ENCODE measurements around the gene MLLT1. TPM values are rescaled to one million over a fixed set of nuclear protein-coding genes. Genes with fewer than 3 reads are reported as not detected.

MLLT1 gene
- total RNA-seq, 1 experiment from 2014 or later: 58.3 TPM

- no peaks in the 10 kb centered on the region for H3K36me3 ChIP-seq (ENCODE audit: control insufficient read depth, insufficient read depth, low read length)
- no peak for DNase-seq (ENCODE audit: low read depth, low spot score)
- ChIA-PET CTCF (no interaction called here), POLR2A (no interaction called here)
- H3K9me3 ChIP-seq (ENCODE audit: control insufficient read depth, insufficient read depth, low read depth, low read length): no peaks in the 10 kb centered on the region
- H3K4me1 ChIP-seq (ENCODE audit: control insufficient read depth, insufficient read depth, low read length): no peaks in the 10 kb centered on the region
- in situ Hi-C loops (cut with HindIII; ENCODE audit: low pct_unique_long_range_greater_than_20kb, low sequenced_read_pairs) (no loop called here), intact Hi-C loops (cut with micrococcal nuclease; ENCODE audit: unreplicated experiment) (no loop called here)
- H3K27ac ChIP-seq (ENCODE audit: low read length): no peak overlapping the region
- no peaks in the 10 kb centered on the region for H3K27me3 ChIP-seq (ENCODE audit: control insufficient read depth, insufficient read depth, low read length)
- no peak overlapping the region for H3K4me3 ChIP-seq (ENCODE audit: low read depth in 2 of 2, low read length in 2 of 2)
- TF ChIP-seq SIN3A (IDR thresholded peaks at IDR 0.05; ENCODE audit: borderline replicate concordance, insufficient read depth, low read depth, low read length): no peak
- TF ChIP-seq REST (IDR thresholded peaks at IDR 0.05; ENCODE audit: insufficient read depth in 1 of 2, low read depth in 2 of 2, low read length in 1 of 2): no peak
- TF ChIP-seq POLR2AphosphoS5 (IDR thresholded peaks at IDR 0.05; ENCODE audit: low read depth, low read length): no peak
- no peak for TF ChIP-seq TCF7L2 (IDR thresholded peaks at IDR 0.05; ENCODE audit: low read depth, low read length)
- TF ChIP-seq, protein P1, sequence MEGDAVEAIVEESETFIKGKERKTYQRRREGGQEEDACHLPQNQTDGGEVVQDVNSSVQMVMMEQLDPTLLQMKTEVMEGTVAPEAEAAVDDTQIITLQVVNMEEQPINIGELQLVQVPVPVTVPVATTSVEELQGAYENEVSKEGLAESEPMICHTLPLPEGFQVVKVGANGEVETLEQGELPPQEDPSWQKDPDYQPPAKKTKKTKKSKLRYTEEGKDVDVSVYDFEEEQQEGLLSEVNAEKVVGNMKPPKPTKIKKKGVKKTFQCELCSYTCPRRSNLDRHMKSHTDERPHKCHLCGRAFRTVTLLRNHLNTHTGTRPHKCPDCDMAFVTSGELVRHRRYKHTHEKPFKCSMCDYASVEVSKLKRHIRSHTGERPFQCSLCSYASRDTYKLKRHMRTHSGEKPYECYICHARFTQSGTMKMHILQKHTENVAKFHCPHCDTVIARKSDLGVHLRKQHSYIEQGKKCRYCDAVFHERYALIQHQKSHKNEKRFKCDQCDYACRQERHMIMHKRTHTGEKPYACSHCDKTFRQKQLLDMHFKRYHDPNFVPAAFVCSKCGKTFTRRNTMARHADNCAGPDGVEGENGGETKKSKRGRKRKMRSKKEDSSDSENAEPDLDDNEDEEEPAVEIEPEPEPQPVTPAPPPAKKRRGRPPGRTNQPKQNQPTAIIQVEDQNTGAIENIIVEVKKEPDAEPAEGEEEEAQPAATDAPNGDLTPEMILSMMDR (IDR thresholded peaks at IDR 0.05): no peak
- no peak for ATAC-seq
- no TSS peak for BruUV-seq (replicated peaks)
Observed at GRCh38 chr19:6236310-6237291, 43.2 kb downstream of the MLLT1 start.

DNA sequence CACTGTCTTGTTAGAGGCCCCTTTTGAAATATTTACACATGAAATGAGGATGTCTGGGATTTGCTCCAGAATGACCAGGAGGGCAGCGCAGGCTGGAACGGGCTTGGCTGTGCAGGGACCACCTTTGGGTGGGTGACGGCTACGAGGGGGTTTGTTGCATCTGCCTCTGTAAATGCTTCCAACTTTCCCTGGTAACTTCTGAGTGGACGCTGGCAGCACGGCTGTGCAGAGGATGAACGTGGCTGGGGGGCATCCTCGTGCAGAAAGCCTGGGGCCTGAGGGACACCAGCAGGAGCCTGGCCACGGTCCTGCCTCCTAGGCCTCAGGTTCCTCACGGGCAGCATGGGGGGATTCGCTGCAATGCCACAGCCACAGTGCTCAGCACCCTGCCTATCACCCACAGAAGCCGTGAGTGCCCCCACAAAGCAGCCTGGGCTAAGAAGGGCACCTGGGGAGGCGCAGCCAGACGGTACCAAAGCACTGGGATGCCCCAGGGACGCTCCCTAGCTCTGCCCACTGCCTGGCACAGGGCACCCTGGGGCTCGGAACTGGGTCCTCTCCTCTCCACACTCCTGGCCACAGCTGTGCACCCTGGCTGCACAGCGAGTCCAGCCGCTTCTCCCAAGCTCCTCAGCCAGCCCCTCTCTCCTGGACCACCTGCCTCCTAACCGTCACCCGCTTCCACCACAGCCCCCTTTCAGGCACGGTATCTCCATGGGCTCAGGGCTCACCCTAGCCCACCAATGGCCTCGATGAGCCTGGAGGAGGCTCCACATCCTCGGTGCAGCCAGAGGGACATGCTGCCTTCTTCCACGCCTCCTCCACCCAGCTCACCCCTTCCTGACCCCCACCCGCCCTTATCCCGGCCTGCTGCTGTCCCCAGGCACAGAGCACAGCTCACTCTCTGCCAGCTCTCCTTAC, 44.5 kb downstream of the MLLT1 start:
- DNase-seq (ENCODE audit: low read depth, low spot score) (no peak), ATAC-seq (no peak)
- POLR2A ChIA-PET: no interaction called here
- no TSS peak for BruUV-seq (replicated peaks)
- Histone ChIP-seq H3K9me3 (ENCODE audit: control insufficient read depth, insufficient read depth, low read depth, low read length) (no peaks in the 10 kb centered on the region), H3K36me3 (ENCODE audit: control insufficient read depth, insufficient read depth, low read length) (no peaks in the 10 kb centered on the region), H3K4me1 (ENCODE audit: control insufficient read depth, insufficient read depth, low read length) (no peaks in the 10 kb centered on the region), H3K4me3 (ENCODE audit: low read depth in 2 of 2, low read length in 2 of 2) (no peak overlapping the region), H3K27me3 (ENCODE audit: control insufficient read depth, insufficient read depth, low read length) (no peaks in the 10 kb centered on the region), H3K27ac (ENCODE audit: low read length) (no peak overlapping the region)
- CTCF ChIA-PET: interaction anchor here (0.7 kb wide), 1 partner anchor 16 kb away, joined by 3 read pairs; no protein-coding TSS in a partner anchor
- in situ Hi-C loops (cut with HindIII; ENCODE audit: low pct_unique_long_range_greater_than_20kb, low sequenced_read_pairs): no loop called here
- intact Hi-C loops (cut with micrococcal nuclease; ENCODE audit: unreplicated experiment): no loop called here
- TF ChIP-seq REST (IDR thresholded peaks at IDR 0.05; ENCODE audit: insufficient read depth in 1 of 2, low read depth in 2 of 2, low read length in 1 of 2) (no peak), POLR2AphosphoS5 (IDR thresholded peaks at IDR 0.05; ENCODE audit: low read depth, low read length) (no peak), TCF7L2 (IDR thresholded peaks at IDR 0.05; ENCODE audit: low read depth, low read length) (no peak), SIN3A (IDR thresholded peaks at IDR 0.05; ENCODE audit: borderline replicate concordance, insufficient read depth, low read depth, low read length) (no peak)
- TF ChIP-seq, protein P1 (IDR thresholded peaks at IDR 0.05): no peak

Data from Panc1 (cell line).